Ectodermal cell (in vitro differentiated cells): ENCODE measurements around the gene IL17REL.

Source experiments
- H3K27ac ChIP-seq: 2 replicates; pipeline ENCODE4 v1.7.0; 2013; ENCODE audit warnings: mild to moderate bottlenecking, low read depth, low read length; ENCODE audit not compliant: insufficient read depth, poor library complexity, severe bottlenecking
- H3K27me3 ChIP-seq: 2 replicates; pipeline ENCODE4 v1.7.0; 2013; ENCODE audit warnings: mild to moderate bottlenecking, low read length; ENCODE audit not compliant: insufficient read depth, control insufficient read depth, poor library complexity, severe bottlenecking
- H3K36me3 ChIP-seq: one replicate; pipeline ENCODE4 v1.7.0; 2013; ENCODE audit warnings: low read length; ENCODE audit not compliant: control insufficient read depth, insufficient read depth
- H3K4me1 ChIP-seq: one replicate; pipeline ENCODE4 v1.7.0; 2013; ENCODE audit warnings: low read length; ENCODE audit not compliant: control insufficient read depth, insufficient read depth
- H3K4me3 ChIP-seq: 2 replicates; pipeline ENCODE4 v1.7.0; 2013; ENCODE audit warnings: low read depth, low read length, control low read depth; ENCODE audit not compliant: insufficient read depth
- H3K9me3 ChIP-seq: 2 replicates; pipeline ENCODE4 v1.7.0; 2013; ENCODE audit warnings: mild to moderate bottlenecking, low read length, moderate library complexity; ENCODE audit not compliant: control insufficient read depth
- WGBS, 2 experiments: methylation state at CpG; one replicate each; pipeline ENCODE4 v1.1.7; 2013; ENCODE audit warnings: missing lambda C conversion rate in 2 of 2; 5-methylcytosine and 5-hydroxymethylcytosine counted together

The IL17REL gene

GRCh38 chr22:49972163-49973017 lies 40.2 kb downstream of the IL17REL start:
- Histone ChIP-seq H3K27ac (no peak overlapping the region), H3K9me3 (no peaks in the 10 kb centered on the region), H3K4me3 (no peak overlapping the region), H3K4me1 (peaks cover 6% of the 10 kb centered on the region), H3K36me3 (no peaks in the 10 kb centered on the region), H3K27me3 (peaks cover 30% of the 10 kb centered on the region)
- 59 to 63% methylated on average over 43 to 45 of the region's 45 CpGs for WGBS, 2 experiments

DNA sequence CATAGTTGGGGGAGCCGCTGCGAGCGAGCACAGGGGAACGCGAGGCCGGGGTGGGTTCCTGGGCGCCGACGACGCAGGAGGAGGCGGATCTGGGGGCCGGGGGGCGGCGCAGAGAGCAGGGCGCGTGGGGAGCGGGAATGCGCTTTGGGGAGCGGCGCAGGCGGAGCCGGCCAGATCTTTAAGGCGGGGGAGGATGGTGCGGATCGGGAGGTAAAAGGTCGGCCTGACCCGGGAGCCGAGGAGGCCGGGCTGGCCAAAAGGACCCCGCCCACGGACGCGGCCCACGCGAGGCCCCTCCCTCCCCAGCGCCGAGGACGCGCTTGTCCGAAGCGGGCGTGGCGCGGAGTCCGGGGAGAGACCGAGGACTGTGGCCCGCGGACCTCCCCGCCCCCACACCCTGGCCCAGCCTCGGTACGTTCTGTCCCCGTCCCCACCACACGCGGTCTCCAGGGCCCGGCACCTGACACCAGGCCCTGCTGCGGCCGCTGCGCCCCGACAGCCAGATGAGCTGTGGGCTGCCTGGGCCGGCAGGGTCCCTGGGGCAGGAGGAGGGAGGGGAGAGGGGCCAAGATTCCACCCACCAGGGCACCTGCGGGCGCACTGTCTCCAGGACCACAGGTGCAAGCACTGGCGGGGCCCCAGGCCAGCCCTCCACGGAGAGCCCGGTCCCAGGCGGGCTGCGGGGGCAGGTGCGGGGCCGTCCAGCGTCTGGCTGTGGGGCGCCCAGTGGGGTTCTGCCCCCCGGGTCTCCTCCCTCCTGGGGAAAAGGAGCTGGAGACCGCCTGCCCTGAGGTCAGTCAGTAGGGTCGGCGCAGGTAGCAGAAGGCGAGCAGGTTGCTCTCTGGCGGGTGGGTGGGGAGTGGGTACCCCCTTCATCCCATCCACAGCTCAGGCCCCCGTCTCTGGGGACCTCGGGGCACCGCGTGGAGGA lies 41.1 kb downstream of the IL17REL start:
- H3K4me3 ChIP-seq = peak overlapping the region; percentile 39
- no peak overlapping the region for H3K27ac ChIP-seq
- no peaks in the 10 kb centered on the region for H3K36me3 ChIP-seq
- H3K4me1 ChIP-seq = peaks cover 15% of the 10 kb centered on the region
- peaks cover 30% of the 10 kb centered on the region for H3K27me3 ChIP-seq
- WGBS, 2 experiments = 10 to 12% methylated on average over 78 to 81 of the region's 81 CpGs
- no peaks in the 10 kb centered on the region for H3K9me3 ChIP-seq

GRCh38 chr22:49970528-49971231 lies 41.9 kb downstream of the IL17REL start:
- no peaks in the 10 kb centered on the region for H3K9me3 ChIP-seq
- peaks cover 30% of the 10 kb centered on the region for H3K27me3 ChIP-seq
- 19 to 20% methylated on average over 32 of the region's 32 CpGs for WGBS, 2 experiments
- H3K36me3 ChIP-seq = no peaks in the 10 kb centered on the region
- H3K4me1 ChIP-seq = peaks cover 18% of the 10 kb centered on the region
- H3K4me3 ChIP-seq = peak overlapping the region; percentile 39
- H3K27ac ChIP-seq = no peak overlapping the region

DNA sequence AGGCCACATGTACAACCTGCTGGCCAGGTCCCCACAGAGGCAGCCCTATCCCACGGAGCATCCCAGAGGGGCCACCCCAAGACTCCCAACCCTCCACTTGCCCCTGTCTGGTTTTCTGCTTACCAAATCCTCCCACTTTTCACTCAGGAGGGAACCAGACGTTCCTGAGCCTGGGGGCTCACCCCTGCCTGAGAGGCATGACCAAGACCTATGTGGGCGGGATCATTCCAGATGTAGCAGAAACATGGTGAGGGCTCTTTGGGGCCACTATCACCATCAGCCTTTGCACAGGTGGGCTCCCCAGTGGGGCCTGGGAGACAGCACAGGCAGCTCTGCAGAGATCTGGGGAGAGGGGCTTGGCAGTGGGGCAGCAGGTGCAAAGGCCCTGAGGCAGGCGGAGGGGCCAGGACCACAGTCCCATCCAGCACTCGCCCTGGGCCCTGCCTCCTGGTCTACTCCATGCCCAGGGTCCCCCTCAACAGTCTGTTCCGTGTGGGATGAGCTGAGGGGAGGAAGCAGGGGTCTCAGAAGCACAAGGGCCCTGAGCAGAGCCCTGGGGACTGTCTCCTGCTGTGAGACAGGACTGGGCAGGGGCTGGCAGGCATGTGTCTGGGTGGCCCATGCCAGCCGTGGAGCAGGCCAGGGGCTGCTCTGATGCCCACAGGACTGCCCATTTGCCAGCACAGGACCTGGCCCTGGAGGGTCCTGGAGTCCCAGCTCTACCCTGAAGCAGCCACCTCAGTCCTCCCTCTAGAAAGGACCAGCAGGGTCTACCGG lies 42.6 kb downstream of the IL17REL start:
- WGBS, 2 experiments = 75% methylated on average over 8 of the region's 8 CpGs
- Histone ChIP-seq H3K4me1 (peaks cover 18% of the 10 kb centered on the region), H3K4me3 (no peak overlapping the region), H3K27me3 (peaks cover 30% of the 10 kb centered on the region), H3K36me3 (no peaks in the 10 kb centered on the region), H3K9me3 (no peaks in the 10 kb centered on the region), H3K27ac (no peak overlapping the region)

- Histone ChIP-seq H3K4me3 (no peak overlapping the region), H3K27ac (no peak overlapping the region), H3K9me3 (no peaks in the 10 kb centered on the region), H3K27me3 (peaks cover 30% of the 10 kb centered on the region), H3K36me3 (peaks cover under 1% of the 10 kb centered on the region), H3K4me1 (peaks cover 18% of the 10 kb centered on the region)
- WGBS, 2 experiments = 93 to 94% methylated on average over 16 of the region's 16 CpGs
Measured at GRCh38 chr22:49968831-49969661, 43.5 kb downstream of the IL17REL start.

GRCh38 chr22:49968313-49968830 lies 44.2 kb downstream of the IL17REL start:
- Histone ChIP-seq H3K4me1 (peaks cover 18% of the 10 kb centered on the region), H3K4me3 (no peak overlapping the region)

GRCh38 chr22:49967706-49968208 lies 44.8 kb downstream of the IL17REL start:
- Histone ChIP-seq H3K4me3 (no peak overlapping the region), H3K4me1 (peaks cover 19% of the 10 kb centered on the region), H3K9me3 (no peaks in the 10 kb centered on the region), H3K36me3 (peaks cover 14% of the 10 kb centered on the region), H3K27ac (no peak overlapping the region), H3K27me3 (peaks cover 27% of the 10 kb centered on the region)
- 80 to 81% methylated on average over 18 of the region's 18 CpGs for WGBS, 2 experiments

More at GRCh38 chr22:49968313-49968830, 44.2 kb downstream of the IL17REL start:
- Histone ChIP-seq H3K27me3 (peaks cover 30% of the 10 kb centered on the region), H3K27ac (no peak overlapping the region), H3K9me3 (no peaks in the 10 kb centered on the region), H3K36me3 (peaks cover 7% of the 10 kb centered on the region)
- WGBS, 2 experiments = 91 to 96% methylated on average over 11 of the region's 11 CpGs

DNA sequence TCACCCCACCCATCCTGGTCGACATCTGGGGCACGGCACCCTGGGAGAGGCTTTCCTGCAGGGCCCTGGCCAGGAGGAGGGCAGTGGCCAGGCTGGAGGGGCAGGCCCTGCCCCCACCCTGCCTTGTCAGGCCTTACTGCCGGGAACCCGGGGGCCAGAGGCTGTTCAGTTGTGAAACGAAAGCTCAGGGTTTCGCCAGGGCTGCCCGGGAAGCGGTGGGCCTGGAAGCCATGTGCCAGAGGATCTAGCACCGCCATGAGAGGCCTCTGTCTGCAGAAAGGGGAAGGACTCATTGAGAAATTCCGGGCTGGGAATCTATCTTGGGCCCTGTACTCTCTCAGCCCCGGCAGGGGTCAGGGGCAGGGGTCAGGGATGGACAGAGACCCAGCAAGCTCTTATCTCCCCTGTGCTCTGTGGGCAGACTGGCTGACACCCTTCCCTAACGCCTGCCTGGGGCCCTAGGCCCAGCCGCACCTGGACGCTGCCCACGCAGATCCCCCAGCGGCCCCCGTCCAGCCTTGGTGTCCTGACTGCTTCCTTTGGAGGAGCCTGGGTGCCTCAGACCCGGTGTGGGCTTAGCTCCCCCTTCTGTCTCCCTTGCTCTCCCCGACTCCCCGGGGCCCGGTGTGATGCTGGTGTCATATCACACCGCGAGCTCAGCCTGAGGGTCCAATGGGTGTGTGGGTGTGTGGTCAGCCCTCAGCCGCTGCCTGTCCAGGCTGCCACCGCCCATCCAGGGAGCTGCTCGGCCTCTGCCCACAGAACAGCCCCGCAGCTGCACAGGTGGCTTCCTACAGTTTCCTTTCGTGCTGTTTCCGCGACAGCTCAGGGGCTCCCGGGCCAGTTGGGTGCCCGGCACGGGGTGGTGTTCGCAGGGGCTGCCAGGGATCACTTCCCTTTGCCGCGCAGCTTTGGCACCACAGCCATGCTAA lies 45.5 kb downstream of the IL17REL start:
- Histone ChIP-seq H3K27me3 (peaks cover 20% of the 10 kb centered on the region), H3K4me3 (no peak overlapping the region), H3K27ac (peak overlapping the region; percentile 44), H3K4me1 (peaks cover 24% of the 10 kb centered on the region), H3K9me3 (no peaks in the 10 kb centered on the region), H3K36me3 (peaks cover 16% of the 10 kb centered on the region)
- WGBS, 2 experiments = 85 to 87% methylated on average over 36 of the region's 36 CpGs
